Inflammatory macrophage (primary cell): ENCODE results near the gene CCDC90B.
"Not testable (repeated sequence)": the region's sequence is repeated elsewhere in the genome, so short reads cannot be mapped to it uniquely, and the experiment has no call there.

ENCODE experiments used
- DNase-seq, 2 donors: peaks; one replicate each; pipeline ENCODE4 v3.0.0-alpha.2; 2020 to 2022

CCDC90B gene

DNA sequence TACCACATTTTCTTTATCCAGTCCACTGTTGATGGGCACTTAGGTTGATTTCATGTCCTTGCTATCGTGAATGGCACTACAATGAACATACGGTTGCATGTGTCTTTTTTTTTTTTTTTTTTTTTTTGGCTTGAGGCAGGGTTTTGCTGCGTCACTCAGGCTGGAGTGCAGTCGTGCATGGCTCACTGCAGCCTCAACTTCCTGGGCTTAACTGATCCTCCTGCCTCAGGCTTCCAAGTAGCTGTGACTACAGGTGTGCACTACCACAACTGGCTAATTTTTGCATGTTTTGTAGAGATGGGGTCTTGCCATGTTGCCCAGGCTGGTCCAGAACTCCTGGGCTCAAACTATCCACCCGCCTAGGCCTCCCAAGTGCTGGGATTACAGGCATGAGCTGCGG lies 1.5 kb upstream of the CCDC90B start:
- DNase-seq: no peak

DNA sequence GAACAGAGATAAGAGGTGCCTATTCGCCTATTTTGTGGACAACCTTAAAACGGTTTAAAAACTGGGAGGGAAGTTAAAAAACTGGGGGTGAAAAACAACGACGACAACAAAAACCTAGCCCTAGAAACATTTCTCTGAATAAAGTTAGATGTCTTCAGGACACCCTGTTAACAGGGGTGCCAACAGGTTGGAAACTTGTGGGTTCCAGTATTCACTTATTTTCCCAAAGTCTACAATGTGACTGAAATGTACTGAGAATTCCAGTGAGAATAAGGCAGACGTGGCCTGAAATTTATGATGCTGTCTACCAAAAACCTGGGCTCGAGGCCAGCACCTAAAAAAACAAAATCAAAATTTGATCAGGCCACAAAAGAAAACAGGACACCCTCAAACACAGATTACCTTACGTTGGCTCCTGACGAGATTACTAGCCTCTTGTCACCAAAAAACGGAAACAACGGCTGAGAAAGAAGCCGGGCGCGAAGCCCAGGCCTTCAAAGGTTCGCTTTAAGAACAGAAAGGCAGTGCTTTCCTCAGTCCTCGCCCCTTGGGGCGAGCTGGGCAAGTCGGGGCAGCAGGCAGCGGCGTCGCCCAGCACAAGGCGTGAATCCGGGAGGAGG lies 906 bp downstream of the CCDC90B start:
- DNase-seq: no peak

DNA sequence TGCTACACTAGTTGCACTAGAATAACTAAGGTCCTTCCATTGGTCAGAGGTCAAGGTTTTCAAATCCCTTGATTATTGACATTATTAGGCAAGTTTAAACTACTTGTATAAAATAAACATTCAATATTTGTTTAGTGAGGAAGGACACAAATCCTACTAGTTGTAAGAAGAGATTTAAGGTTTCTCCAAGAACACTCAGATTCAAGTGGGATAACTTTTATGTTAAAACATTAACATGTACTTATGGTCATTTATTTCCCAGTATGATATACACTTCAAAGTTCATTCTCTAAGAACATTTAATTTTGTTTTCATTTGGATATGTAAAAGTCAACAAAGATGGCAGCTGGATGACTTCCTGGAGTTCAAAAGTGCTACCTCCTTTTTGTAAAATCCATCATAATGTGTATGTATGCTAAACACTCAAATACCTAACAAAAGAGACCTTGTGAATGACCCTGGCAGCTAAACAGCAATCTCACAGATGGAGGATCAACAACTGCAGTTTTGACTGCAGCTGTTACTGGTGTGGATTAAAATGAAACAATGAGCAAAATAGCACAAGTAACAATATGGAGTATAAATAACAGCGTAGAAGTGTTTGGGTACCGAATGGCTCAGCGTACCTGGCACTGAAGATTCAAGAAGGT lies 1.5 kb downstream of the CCDC90B start:
- no peak for DNase-seq

DNA sequence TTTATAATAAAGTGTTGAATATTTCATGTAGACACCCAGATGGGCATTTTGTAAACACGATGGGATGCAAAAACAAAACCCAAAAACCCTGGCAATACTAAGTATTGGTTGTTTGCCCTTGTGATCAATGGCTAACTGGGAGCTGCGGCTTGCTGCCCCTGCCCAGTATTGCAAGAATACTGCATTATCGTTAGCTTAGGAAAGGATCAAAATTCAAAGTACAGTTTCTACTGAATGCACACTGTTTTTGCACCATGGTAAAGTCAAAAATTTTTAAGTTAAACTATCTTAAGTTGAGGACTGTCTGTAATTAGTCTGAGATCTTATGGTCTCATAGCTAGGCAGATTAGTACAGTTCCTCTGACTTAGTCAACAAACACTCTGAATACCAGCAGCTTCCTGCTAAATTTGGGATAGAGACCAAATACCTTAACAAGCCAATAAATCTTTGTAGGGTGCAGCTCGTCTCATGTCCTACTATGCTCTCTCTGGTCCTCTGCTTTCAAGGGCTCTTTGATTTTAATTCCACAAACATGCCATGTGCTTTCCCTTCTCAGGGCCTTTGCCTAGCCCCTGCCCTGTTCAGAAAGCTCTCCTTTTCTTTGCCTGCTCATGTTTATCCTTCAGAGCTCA lies 4.0 kb downstream of the CCDC90B start:
- DNase-seq: no peak

DNA sequence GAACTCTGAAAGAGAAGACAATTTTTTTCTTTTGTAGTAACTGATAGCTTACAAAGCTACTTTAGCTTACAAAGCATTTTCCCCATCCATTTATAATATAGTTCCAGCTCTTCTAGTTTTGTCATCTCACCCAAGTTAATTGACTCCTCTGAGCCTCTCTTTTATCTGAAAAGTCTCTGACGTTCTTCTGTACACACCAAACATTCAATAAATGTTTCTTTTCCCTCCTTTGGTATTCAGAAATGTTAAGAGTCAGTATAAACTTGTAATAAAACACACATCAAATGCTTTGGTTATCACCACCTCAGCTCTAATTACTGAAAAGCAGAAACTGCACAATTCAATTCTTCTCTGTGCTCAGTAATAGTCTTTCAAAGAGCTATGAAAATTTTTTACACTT lies 5.9 kb downstream of the CCDC90B start:
- DNase-seq: no peak

DNA sequence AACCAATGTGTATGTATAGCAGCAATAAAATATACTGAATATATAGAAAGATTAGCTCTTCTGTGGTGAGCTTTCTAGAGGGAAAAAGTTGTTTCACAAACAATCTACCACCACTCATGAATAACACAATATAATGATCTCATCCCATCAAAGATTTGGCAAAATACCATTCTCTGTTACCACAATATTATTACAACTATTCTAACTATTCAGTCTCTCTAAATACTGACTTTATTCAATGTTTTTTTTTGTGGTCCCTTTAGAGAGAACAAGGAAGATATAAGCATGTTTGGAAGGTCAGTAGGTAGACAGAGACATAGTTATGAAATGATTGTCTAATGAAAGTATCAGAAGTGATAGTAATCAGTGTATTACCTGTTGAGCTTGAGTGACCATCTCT lies 7.8 kb downstream of the CCDC90B start:
- DNase-seq: no peak

DNA sequence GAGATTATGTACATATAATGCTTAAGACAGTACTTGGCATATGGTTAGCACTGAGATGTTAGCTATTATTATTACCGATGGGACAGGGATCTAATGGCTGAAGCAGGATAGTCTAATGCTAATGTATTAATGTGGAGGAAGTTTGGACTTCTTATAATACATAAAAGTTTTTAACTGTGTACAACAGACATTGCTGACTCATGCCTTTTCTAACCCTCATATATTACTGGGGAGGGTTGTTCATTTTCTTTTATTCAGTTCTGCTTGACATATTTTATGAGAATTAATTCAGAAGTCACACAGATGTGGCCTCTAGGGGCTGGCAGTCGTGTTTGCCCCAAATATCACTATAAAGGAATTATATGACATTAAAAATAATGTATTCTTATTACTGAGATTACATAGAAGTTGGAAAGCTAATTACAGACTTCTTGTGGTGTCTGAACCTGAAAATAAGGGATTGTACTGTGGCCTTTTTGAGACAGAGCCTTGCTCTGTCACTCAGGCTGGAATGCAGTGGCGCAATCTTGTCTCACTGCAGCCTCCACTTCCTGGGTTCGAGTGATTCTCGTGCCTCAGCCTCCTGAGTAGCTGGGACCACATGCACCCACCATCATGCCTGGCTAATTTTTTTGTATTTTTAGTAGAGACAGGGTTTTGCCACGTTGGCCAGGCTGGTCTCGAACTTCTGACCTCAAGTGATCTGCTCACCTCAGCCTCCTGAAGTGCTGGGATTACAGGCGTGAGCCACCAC lies 10.1 kb downstream of the CCDC90B start:
- DNase-seq: no peak

DNA sequence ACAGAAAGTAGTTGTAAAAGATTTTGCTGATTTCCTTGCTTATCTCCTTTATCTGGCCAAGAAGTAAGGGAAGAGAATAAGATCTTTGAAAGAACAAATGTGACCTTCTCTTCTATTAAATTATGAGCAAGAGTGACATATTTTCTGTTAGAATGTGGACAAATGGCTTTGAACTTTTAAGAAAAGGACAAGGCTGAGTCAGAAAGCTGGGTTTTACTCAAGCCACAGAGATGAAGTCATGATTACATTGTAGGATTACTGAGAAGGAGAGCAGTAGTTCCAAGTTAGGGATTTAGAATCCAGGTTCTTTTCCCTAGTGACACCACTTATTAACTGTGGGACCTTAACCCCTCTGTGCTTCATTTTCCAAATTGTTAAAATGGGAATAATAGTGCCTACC lies 13.5 kb downstream of the CCDC90B start:
- DNase-seq: no peak

DNA sequence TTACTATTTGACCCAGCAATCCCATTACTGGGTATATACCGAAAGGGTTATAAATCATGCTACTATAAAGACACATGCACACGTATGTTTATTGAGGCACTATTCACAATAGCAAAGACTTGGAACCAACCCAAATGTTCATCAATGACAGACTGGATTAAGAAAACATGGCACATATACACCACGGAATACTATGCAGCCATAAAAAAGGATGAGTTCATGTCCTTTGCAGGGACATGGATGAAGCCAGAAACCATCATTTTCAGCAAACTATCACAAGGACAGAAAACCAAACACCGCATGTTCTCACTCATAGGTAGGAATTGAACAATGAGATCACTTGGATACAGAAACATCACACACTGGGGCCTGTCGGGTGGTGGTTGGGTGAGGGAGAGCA lies 14.4 kb downstream of the CCDC90B start:
- DNase-seq: not testable (repeated sequence)

DNA sequence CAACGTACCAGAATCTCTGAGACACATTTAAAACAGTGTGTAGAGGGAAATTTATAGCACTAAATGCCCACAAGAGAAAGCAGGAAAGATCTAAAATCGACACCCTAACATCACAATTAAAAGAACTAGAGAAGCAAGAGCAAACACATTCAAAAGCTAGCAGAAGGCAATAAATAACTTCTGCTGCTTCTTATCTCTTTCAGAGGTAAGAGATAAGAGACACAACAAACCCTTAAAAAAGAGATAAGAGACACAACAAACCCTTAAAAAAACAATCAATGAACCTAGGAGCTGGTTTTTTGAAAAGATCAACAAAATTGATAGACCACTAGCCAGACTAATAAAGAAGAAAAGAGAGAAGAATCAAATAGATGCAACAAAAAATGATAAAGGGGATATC lies 17.1 kb downstream of the CCDC90B start:
- DNase-seq: not testable (repeated sequence)

DNA sequence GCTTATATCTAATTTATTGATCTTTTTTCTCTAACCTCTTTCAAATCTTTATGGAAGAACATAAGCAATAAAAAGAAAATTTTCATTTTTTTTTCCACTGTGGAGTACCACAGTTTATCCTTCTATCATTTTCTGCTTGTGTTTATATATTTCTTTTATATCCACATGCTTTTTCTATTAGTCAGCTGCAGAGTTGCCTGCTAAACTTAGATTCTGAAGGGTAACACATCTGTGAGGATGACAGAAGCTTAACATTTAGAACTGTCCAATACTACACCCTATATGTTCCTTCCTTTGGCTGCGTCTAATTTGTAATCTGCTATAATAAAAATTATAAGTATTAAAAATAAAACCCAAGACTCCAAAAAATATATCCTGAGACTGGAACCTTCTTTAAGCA lies 20.8 kb downstream of the CCDC90B start:
- no peak for DNase-seq

DNA sequence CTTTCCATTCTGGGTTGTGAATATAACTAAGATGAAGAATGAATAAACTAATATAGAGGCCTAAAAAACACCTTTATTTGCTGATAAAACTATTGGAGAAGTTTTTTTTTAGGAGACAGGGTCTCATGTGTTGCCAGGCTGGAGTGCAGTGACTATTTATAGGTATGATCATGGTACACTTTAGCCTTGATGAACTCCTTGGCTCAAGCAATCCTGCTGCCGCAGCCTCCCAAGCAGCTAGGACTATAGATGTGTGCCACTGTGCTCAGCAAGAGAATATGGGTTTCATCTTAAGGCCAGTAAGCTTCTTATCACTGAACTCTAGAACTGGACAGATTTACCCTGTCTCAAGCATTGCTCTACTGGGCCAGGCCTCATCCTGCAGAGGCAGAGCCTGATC lies 26.6 kb downstream of the CCDC90B start:
- DNase-seq: no peak

DNA sequence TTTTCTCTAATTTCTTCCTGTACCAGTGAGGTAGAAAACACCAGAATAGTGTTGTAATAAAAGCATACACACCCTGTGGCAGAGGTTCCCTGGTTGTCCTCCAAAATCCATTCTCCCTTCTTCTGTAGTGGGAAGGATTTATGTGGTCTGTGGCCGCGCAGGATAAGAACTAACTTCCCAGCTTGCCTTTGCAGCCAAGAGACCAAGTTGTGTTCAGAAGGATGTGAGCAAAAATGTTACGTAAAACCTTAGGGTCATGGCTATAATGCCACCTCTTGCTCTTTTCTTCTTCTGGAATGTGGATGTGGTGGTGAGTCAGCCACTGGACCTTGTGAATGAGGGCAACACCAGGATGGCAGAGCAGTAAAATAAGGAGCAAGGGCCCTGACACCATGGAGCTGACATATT lies 28.4 kb downstream of the CCDC90B start:
- DNase-seq: no peak

DNA sequence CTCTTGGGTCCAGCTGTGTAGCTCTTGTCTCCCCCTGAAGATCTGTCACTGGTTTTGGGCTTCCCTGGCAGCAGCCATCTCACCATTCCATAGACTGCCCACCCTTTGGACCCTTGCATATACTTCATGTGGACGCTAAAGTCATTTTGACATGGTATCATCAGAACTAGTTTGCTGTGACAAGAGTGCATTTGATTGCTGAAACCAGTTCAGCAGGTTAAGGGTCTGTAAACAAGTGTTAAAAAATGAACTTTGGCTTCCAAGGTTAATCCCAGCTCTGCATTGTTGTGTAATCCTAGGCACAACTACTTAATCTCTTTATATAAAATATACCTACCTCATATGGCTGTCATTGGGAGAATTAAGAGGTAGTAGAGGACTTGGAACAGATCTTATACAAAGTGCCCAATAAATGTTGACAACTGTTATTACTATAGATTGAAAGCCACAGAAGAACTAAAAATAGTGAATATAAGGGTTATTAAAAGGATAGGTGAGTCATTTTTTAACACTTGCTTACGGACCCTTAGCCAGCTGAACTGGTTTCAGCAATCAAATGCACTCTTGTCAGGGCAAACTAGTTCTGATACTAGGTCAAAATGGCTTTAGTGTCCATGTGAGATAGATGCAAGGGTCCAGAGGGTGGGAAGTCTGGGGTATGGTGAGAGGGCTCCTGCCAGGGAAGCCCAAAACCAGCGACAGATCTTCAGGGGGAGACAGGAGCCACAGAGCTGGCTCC lies 29.4 kb downstream of the CCDC90B start:
- DNase-seq: no peak

DNA sequence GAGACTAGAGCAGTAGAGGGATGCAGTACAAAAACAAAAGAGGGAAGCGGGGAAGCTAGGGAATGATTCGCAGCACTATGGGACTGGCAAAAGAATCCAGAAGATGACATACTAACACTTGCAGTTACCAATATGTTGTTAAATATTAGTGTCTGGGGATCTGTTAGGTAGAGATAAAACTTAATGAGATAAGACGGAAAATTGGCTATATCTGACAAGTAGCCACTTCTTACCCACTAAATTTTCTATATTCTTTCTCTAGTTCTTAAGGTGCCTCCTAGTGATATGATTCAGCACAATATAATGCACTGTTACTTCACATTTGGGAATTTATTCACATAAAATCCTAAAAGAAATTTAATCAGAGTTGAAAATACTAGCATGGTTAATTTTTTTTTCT lies 30.8 kb downstream of the CCDC90B start:
- no peak for DNase-seq

DNA sequence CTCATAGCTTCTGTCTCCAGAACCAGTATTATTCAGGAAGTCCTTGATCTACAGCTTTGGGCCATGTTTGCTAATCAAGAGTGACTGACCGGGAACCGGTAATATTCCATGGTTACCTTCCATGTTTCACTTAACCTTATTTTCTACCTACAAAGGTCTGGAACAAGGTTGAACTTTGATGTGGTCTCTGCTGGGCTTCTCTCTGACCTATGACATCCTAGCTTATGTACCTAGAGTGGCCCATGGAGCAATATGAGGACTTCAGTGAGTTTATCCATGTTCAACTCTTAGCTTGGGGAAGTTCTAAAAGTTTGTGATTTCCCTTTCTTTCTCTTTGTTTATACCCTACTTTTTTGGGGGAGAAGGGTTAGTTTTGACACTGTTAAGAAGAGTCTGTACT lies 33.2 kb downstream of the CCDC90B start:
- DNase-seq: no peak

DNA sequence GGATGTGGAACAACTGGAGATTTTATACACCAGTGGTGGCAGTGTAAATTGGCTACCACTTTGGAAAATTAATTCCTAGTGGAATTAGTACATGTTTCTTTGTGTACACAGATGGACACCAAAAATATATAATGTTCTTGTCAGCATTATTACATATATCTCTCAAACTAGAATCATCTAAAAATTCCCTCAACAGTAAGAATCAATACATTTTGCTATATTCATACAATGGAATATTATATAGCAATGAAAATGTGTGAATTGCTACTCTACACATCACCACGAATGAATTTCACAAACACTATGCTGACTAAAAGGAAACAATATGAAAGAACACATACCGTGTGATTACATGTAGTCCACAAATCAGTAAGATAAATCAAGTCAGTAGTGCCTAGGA lies 33.9 kb downstream of the CCDC90B start:
- no peak for DNase-seq

DNA sequence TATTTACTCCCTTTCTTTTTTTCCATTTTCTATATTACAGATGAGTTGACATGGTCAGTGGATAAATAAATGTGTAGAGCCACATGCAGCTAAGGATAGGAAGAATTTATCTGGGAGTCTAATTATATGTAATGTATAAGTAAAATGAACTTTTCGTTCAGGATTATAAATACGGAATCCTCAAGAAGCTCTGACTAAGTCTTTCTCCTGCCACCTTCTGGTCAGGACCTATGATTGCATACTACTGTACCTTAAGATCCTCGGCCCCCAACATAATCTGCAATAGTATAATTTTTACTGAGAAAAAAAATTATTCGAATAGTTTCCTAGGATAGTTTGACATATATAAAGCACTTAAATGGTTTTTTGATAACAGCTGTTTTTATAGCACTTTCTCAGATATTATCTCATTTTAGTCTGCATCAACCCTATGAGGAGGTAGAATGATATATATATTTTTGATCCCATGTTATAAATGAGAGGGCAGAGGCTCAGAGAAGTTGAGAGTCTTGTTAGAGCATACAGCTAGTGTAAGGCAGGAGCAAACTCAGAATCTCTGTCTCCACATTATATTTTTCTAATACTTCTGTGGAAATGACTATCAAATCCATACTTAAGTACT lies 36.1 kb downstream of the CCDC90B start:
- peak; percentile 25 to 31 for DNase-seq

DNA sequence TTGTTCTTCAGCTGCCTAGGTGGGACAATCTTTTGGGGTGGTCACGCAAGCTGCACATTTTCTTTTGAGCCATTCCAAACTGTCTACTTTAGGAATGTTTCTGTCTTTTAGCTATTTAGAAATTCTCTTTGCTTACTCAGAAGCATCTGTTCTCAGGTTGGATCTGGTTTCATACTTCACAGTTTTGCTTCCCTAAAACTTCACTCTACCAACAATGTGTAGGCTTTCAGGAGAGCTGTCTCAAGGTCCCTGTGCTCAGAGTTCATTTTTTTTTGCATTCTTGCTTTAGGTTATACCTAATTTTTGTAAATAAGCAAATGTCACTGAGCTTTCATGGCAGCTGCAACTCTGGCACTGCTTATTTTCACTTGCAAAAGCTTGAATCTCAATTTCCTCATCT lies 36.7 kb downstream of the CCDC90B start:
- DNase-seq: no peak

DNA sequence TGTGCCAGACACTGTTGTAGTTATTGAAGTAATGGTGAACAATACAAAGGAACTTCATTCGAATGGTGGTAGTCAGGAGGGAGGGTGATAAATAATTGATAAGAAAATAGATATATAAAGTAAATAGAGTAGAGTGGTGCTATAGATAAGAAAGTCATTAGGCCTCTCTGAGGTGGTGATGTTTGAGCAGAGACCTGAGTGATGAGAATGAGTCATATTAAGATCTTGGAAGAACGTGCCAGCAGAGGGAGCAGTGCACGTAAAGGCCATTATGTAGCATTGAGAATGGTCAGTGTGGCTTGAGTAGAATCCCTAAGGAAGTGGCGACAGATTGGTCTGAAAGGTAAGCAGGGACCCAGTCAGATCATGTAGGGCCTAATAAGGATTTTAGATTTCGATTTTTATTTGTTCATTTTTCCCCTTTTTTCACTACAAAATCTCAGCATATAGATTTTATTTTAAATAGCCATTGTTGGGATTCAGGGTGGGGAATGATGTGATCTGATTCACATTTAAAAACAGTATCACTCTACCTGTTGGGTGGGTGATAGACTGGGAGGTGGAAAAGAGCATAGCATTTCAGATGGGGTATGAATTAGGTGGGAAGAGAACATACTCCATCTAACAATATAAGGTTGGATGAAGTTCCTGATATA lies 44.7 kb downstream of the CCDC90B start:
- DNase-seq: peak; percentile 43 to 56

DNA sequence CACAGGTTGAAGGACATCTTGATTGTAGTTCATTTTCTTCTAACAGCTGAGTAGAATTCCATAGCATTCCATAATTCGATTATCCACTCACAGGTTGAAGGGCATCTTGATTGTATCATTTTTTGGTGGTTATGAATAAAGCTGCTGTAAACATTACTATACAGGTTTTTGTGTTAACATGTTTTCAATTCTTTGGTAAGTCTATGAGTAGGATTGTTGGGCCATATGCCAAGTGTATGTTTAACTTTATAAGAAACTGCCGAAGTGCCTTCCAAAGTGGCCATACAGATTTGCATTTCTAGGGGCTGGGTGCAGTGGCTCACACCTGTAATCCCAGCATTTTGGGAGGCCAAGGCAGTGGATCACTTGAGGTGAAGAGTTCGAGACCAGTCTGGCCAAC lies 48.1 kb downstream of the CCDC90B start:
- no peak for DNase-seq

DNA sequence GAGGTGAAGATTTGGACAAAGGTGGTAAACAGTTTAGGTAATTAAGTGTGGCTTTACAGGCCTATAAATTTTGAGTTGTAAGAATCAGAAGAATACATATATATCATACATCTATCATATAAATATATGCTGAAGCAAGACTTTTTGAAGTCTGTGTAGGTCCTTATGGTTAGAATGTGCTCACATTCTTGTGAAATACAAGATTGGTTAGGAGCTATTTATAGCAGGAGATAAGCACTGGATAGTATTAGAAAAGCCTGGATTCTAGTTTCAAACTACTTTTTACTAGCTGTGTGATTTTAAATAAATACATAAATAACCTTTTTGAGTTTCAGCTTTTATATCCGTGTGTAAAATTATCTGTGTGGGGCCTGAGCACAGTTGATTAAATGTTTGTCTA lies 50.3 kb downstream of the CCDC90B start:
- DNase-seq: no peak
